H1 (cell line): ENCODE measurements around the gene SEMA3D. TPM values are rescaled to one million over a fixed set of nuclear protein-coding genes. Genes with fewer than 3 reads are reported as not detected.

ENCODE experiments used
- CTCF ChIA-PET: fragments of 300-600 bp; sonication (Branson Sonifier 250); formaldehyde crosslinking; loops from one replicate; lab custom pipeline; 2021; ENCODE audit not compliant: partially characterized antibody; lab: Charles Lee
- POLR2A ChIA-PET: fragments of 300-600 bp; sonication (Branson Sonifier 250); formaldehyde crosslinking; loops from one replicate; lab custom pipeline; 2021; ENCODE audit warnings: inconsistent platforms; ENCODE audit not compliant: partially characterized antibody; lab: Charles Lee
- DNase-seq, 2 experiments: peaks; one replicate each; pipeline versions ENCODE4 v3.0.0 to v3.0.0-alpha.2; 2010 to 2022; ENCODE audit warnings: low spot score in 2 of 2, low read depth in 1 of 2, mixed read lengths in 1 of 2
- FAIRE-seq: peaks from 2 replicates; lab custom pipeline; 2011; peaks lifted over from hg19 to GRCh38; lab: Jason Lieb, UNC
- H2AFZ ChIP-seq: 2 replicates; pipeline ENCODE4 v1.8.1; 2012; ENCODE audit warnings: low read length, inconsistent platforms
- H2AK5ac ChIP-seq: 2 replicates; pipeline ENCODE4 v1.6.1; 2013; ENCODE audit warnings: low read depth, low read length
- H2BK120ac ChIP-seq: replicated peaks from 2 replicates; pipeline ENCODE3; 2013; ENCODE audit warnings: low read depth, low read length, inconsistent platforms
- H2BK12ac ChIP-seq: 2 replicates; pipeline ENCODE4 v1.6.1; 2013; ENCODE audit warnings: low read depth, low read length
- H2BK15ac ChIP-seq: 2 replicates; pipeline ENCODE4 v1.6.1; 2013; ENCODE audit warnings: low read length
- H2BK20ac ChIP-seq: 2 replicates; pipeline ENCODE4 v1.6.1; 2013; ENCODE audit warnings: low read length
- H2BK5ac ChIP-seq: 2 replicates; pipeline ENCODE4 v1.6.1; 2013; ENCODE audit warnings: low read depth, low read length
- H3K14ac ChIP-seq: 2 replicates; pipeline ENCODE4 v1.6.1; 2013; ENCODE audit warnings: inconsistent platforms; ENCODE audit not compliant: insufficient read length
- H3K18ac ChIP-seq: 2 replicates; pipeline ENCODE4 v1.6.1; 2013; ENCODE audit warnings: low read length; ENCODE audit errors: extremely low read depth
- H3K23ac ChIP-seq: 2 replicates; pipeline ENCODE4 v1.6.1; 2013; ENCODE audit warnings: inconsistent platforms; ENCODE audit not compliant: insufficient read length
- H3K23me2 ChIP-seq: 2 replicates; pipeline ENCODE4 v1.6.1; 2013; ENCODE audit warnings: low read depth, low read length
- H3K27ac ChIP-seq: 2 replicates; pipeline ENCODE4 v1.6.1; 2011; ENCODE audit warnings: low read depth, low read length, inconsistent platforms
- H3K27me3 ChIP-seq, 4 experiments: replicated peaks in 1 of 4; 1 replicate in 1 of 4; 2 replicates in 3 of 4; pipeline versions ENCODE4 v1.6.1 to v1.8.1; 2011 to 2013; ENCODE audit warnings: low read length in 3 of 4, mild to moderate bottlenecking in 3 of 4, inconsistent platforms in 2 of 4, mixed read lengths in 2 of 4, moderate library complexity in 1 of 4; ENCODE audit not compliant: control insufficient read depth in 3 of 4, insufficient read depth in 3 of 4; ENCODE audit errors: extremely low read depth in 1 of 4
- H3K36me3 ChIP-seq, 4 experiments: 2 replicates each; pipeline versions ENCODE4 v1.6.1 to v1.8.1; 2011 to 2013; ENCODE audit warnings: mild to moderate bottlenecking in 4 of 4, low read length in 3 of 4, moderate library complexity in 2 of 4, control low read depth in 1 of 4, inconsistent platforms in 1 of 4; ENCODE audit not compliant: insufficient read depth in 4 of 4, control insufficient read depth in 2 of 4
- H3K4ac ChIP-seq: replicated peaks from 2 replicates; pipeline ENCODE3; 2013; ENCODE audit warnings: low read length, low read depth, mixed read lengths, inconsistent platforms; ENCODE audit not compliant: insufficient read length
- H3K4me1 ChIP-seq, 4 experiments: replicated peaks in 1 of 4; 1 replicate in 1 of 4; 2 replicates in 3 of 4; pipeline versions ENCODE4 v1.6.1 to v1.8.1; 2011 to 2013; ENCODE audit warnings: low read length in 3 of 4, inconsistent platforms in 2 of 4, mixed read lengths in 1 of 4; ENCODE audit not compliant: insufficient read depth in 4 of 4, control insufficient read depth in 3 of 4
- H3K4me2 ChIP-seq, 2 experiments: 2 replicates each; pipeline versions ENCODE4 v1.6.1 to v1.8.1; 2011 to 2013; ENCODE audit warnings: low read depth in 2 of 2, low read length in 2 of 2, control low read depth in 1 of 2, inconsistent platforms in 1 of 2, mild to moderate bottlenecking in 1 of 2; ENCODE audit not compliant: insufficient read depth in 1 of 2
- H3K4me3 ChIP-seq, 4 experiments: fragments of 200-600, 300-600 bp in 1 of 4; sonication (generic), shearing (Covaris generic), sonication (Bioruptor Twin) in 1 of 4; 2 replicates each; pipeline versions ENCODE4 v1.5.1 to v1.8.1; 2011 to 2016; ENCODE audit warnings: low read length in 4 of 4, low read depth in 3 of 4, control low read depth in 2 of 4, inconsistent platforms in 2 of 4, mild to moderate bottlenecking in 2 of 4, mixed read lengths in 1 of 4, moderate library complexity in 1 of 4; ENCODE audit not compliant: insufficient read depth in 2 of 4; ENCODE audit errors: extremely low read depth in 1 of 4
- H3K56ac ChIP-seq: replicated peaks from 2 replicates; pipeline ENCODE3; 2013; ENCODE audit warnings: low read depth, mild to moderate bottlenecking, mixed read lengths, low read length, inconsistent platforms; ENCODE audit not compliant: insufficient read length
- H3K79me1 ChIP-seq: 2 replicates; pipeline ENCODE4 v1.6.1; 2013; ENCODE audit warnings: low read depth, low read length, control low read depth
- H3K79me2 ChIP-seq, 2 experiments: 2 replicates each; pipeline versions ENCODE4 v1.6.1 to v1.8.1; 2012 to 2013; ENCODE audit warnings: low read length in 2 of 2, mild to moderate bottlenecking in 2 of 2, inconsistent platforms in 1 of 2; ENCODE audit not compliant: insufficient read depth in 2 of 2, control insufficient read depth in 1 of 2
- H3K9ac ChIP-seq, 4 experiments: replicated peaks in 1 of 4; 1 replicate in 1 of 4; 2 replicates in 3 of 4; pipeline versions ENCODE4 v1.6.1 to v1.8.1; 2011 to 2013; ENCODE audit warnings: low read depth in 3 of 4, low read length in 3 of 4, control low read depth in 2 of 4, mild to moderate bottlenecking in 2 of 4, moderate library complexity in 2 of 4, inconsistent platforms in 1 of 4; ENCODE audit errors: extremely low read depth in 1 of 4
- H3K9me3 ChIP-seq, 2 experiments: 2 replicates each; pipeline versions ENCODE4 v1.6.1 to v1.8.1; 2012 to 2013; ENCODE audit warnings: mild to moderate bottlenecking in 2 of 2, moderate library complexity in 2 of 2, control low read depth in 1 of 2, inconsistent platforms in 1 of 2, low read depth in 1 of 2, low read length in 1 of 2, mixed read lengths in 1 of 2; ENCODE audit not compliant: insufficient read depth in 2 of 2
- H4K20me1 ChIP-seq, 2 experiments: replicated peaks in 1 of 2; 2 replicates each; pipeline versions ENCODE3 to v1.8.1; 2011 to 2013; ENCODE audit warnings: inconsistent platforms in 2 of 2, low read length in 2 of 2, mild to moderate bottlenecking in 1 of 2; ENCODE audit not compliant: insufficient read depth in 2 of 2, control insufficient read depth in 1 of 2
- H4K5ac ChIP-seq: 2 replicates; pipeline ENCODE4 v1.6.1; 2013; ENCODE audit warnings: low read length, low read depth, mixed read lengths, inconsistent platforms; ENCODE audit not compliant: insufficient read length
- H4K8ac ChIP-seq: 2 replicates; pipeline ENCODE4 v1.8.0; 2013; ENCODE audit warnings: mild to moderate bottlenecking, moderate library complexity, low read length, inconsistent platforms; ENCODE audit not compliant: insufficient read depth; ENCODE audit errors: extremely low read depth
- H4K91ac ChIP-seq: replicated peaks from 2 replicates; pipeline ENCODE3; 2013; ENCODE audit warnings: low read length, mixed read lengths, inconsistent platforms; ENCODE audit not compliant: insufficient read length
- BACH1 ChIP-seq: IDR thresholded peaks from 2 replicates; pipeline ENCODE4 v1.6.1; 2012; ENCODE audit warnings: low read length, improper control_type of control experiment
- CREB1 ChIP-seq: IDR thresholded peaks from 2 replicates; pipeline ENCODE4 v1.6.1; 2012; ENCODE audit warnings: inconsistent platforms
- EP300 ChIP-seq, 2 experiments: IDR thresholded peaks; 1 replicate in 1 of 2; 2 replicates in 1 of 2; pipeline ENCODE4 v1.6.1; 2011 to 2012; ENCODE audit warnings: low read depth in 2 of 2, low read length in 2 of 2, mild to moderate bottlenecking in 2 of 2, borderline replicate concordance in 1 of 2, inconsistent platforms in 1 of 2, moderate library complexity in 1 of 2
- GTF2F1 ChIP-seq: IDR thresholded peaks from 2 replicates; pipeline ENCODE4 v1.6.1; 2012; ENCODE audit warnings: low read depth, low read length, improper control_type of control experiment, borderline replicate concordance
- JUN ChIP-seq: IDR thresholded peaks from 2 replicates; pipeline ENCODE4 v1.6.1; 2011; ENCODE audit warnings: low read depth, mild to moderate bottlenecking, improper control_type of control experiment, low read length
- KDM4A ChIP-seq: IDR thresholded peaks from one replicate; pipeline ENCODE4 v1.7.1; 2012; ENCODE audit warnings: low read depth, mild to moderate bottlenecking, moderate library complexity, low read length, inconsistent platforms; ENCODE audit not compliant: severe bottlenecking
- KDM5A ChIP-seq: fragments of 200-600 bp; IDR thresholded peaks from 2 replicates; pipeline ENCODE4 v1.7.1; 2012; ENCODE audit warnings: mild to moderate bottlenecking, low read length, inconsistent platforms, mixed read lengths
- SRF ChIP-seq: IDR thresholded peaks from 2 replicates; pipeline ENCODE4 v1.6.1; 2011; ENCODE audit warnings: mild to moderate bottlenecking, low read depth, low read length, moderate library complexity
- TAF1 ChIP-seq: IDR thresholded peaks from 2 replicates; pipeline ENCODE4 v1.6.1; 2011; ENCODE audit warnings: mild to moderate bottlenecking, low read depth, low read length
- WGBS, 2 experiments: shearing (Covaris generic) in 1 of 2; methylation state at CpG; one replicate each; pipeline versions ENCODE4 v1.1.6 to v1.1.7; 2013 to 2015; ENCODE audit warnings: low lambda C conversion rate in 2 of 2, mixed read lengths in 2 of 2, inconsistent platforms in 1 of 2, low coverage in 1 of 2, missing lambda C conversion rate in 1 of 2; ENCODE audit not compliant: insufficient replicate concordance in 2 of 2, insufficient coverage in 1 of 2, insufficient read length in 1 of 2; ENCODE audit errors: extremely low coverage in 1 of 2, missing lambda C conversion rate in 1 of 2; 5-methylcytosine and 5-hydroxymethylcytosine counted together
- polyA plus RNA-seq, 7 experiments: library from polyadenylated mRNA; depleted of rRNA in 3 of 7; stranded (reverse) in 5 of 7; unstranded in 2 of 7; fragments of >200 nt in 5 of 7; fragments of 200-250 nt in 2 of 7; gene quantifications; 1 replicate in 5 of 7; 2 replicates in 1 of 7; 4 replicates in 1 of 7; pipeline versions ENCODE4 v1.2.1 to v1.2.3, GENCODE V29; 2011 to 2013; ENCODE audit warnings: missing spikeins in 2 of 7, mixed read lengths in 2 of 7
- total RNA-seq: library from RNA; stranded (reverse); fragmentation: NEBNext Ultra II Directional; extraction: Animal tissue kit (Norgen Biotek cat#: 25700); gene quantifications from 2 replicates; pipeline ENCODE4 v1.2.1, GENCODE V29; 2021
- TF ChIP-seq, protein P1 (sequence below): IDR thresholded peaks from 2 replicates; pipeline ENCODE4 v1.6.1; 2012; ENCODE audit warnings: low read length, inconsistent platforms

SEMA3D gene
- total and polyA plus RNA-seq, 2 of the 8 experiments (the other 6 are each of a cell fraction or from before 2014, with no cell fraction given) = 1.6 to 3.5 TPM

DNA sequence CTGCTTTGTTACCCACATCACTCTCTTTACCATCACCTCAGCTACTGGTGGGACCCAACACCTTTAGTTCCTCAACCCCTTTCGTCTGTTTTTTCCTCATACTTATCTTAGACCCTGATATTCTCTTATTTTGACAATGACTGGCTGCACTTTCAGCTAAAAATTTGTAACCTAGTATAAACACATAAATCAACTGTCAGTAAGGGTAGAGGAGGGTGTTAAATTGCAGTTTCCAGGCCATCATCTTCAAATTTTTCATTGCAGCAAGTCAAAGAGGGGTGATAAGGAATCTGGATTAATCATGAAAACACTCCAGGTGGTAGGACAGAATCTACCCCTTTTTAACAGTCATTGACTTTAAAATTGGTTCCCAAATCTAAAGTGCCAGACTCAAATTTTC is 27.9 kb downstream of the SEMA3D start:
- Histone ChIP-seq H3K4me1 (no peaks in the 10 kb centered on the region), H3K27ac (no peak overlapping the region), H4K5ac (no peak overlapping the region), H3K23ac (no peak overlapping the region), H3K18ac (no peak overlapping the region), H3K79me1 (no peaks in the 10 kb centered on the region), H4K8ac (no peak overlapping the region), H2AK5ac (no peak overlapping the region), H3K23me2 (no peaks in the 10 kb centered on the region), H3K4me2 (no peak overlapping the region), H2BK20ac (no peak overlapping the region), H4K91ac (no peak overlapping the region), H3K36me3 (no peaks in the 10 kb centered on the region), H2BK5ac (no peak overlapping the region), H2AFZ (no peak overlapping the region), H3K9me3 (no peaks in the 10 kb centered on the region), H2BK15ac (no peak overlapping the region), H3K27me3 (no peaks in the 10 kb centered on the region), H2BK12ac (no peak overlapping the region), H2BK120ac (no peak overlapping the region), H3K79me2 (no peaks in the 10 kb centered on the region), H3K4ac (no peak overlapping the region), H4K20me1 (no peaks in the 10 kb centered on the region), H3K56ac (no peak overlapping the region), H3K4me3 (no peak overlapping the region), H3K14ac (no peak overlapping the region), H3K9ac (no peak overlapping the region)
- WGBS, 2 experiments = 94% methylated on average over 1 of the region's 1 CpG; no CpG with 5 or more reads in 1 of the 2 experiments
- CTCF ChIA-PET = no interaction called here
- FAIRE-seq (no peak), DNase-seq (no peak)
- POLR2A ChIA-PET = no interaction called here
- TF ChIP-seq TAF1 = no peak
- TF ChIP-seq GTF2F1 = no peak
- TF ChIP-seq CREB1 = no peak
- TF ChIP-seq EP300 (IDR thresholded peaks at IDR 0.05; ENCODE audit: borderline replicate concordance in 1 of 2, low read depth in 2 of 2, low read length in 2 of 2) = no peak
- no peak for TF ChIP-seq KDM4A
- no peak for TF ChIP-seq KDM5A
- TF ChIP-seq BACH1 = no peak
- no peak for TF ChIP-seq JUN
- no peak for TF ChIP-seq SRF
- TF ChIP-seq, protein P1, sequence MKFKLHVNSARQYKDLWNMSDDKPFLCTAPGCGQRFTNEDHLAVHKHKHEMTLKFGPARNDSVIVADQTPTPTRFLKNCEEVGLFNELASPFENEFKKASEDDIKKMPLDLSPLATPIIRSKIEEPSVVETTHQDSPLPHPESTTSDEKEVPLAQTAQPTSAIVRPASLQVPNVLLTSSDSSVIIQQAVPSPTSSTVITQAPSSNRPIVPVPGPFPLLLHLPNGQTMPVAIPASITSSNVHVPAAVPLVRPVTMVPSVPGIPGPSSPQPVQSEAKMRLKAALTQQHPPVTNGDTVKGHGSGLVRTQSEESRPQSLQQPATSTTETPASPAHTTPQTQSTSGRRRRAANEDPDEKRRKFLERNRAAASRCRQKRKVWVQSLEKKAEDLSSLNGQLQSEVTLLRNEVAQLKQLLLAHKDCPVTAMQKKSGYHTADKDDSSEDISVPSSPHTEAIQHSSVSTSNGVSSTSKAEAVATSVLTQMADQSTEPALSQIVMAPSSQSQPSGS = no peak
